ENCODE measurements around the gene ESYT1. TPM values are rescaled to one million over a fixed set of nuclear protein-coding genes. Genes with fewer than 3 reads are reported as not detected.

Gene ESYT1
- polyA plus RNA-seq, 1 experiment: 127 TPM

GRCh38 chr12:56129942-56130495 is 2.0 kb downstream of the ESYT1 start:
- H3K27me3 ChIP-seq (ENCODE audit: control insufficient read depth, insufficient read depth, low read length): no peaks in the 10 kb centered on the region
- H3K9me3 ChIP-seq (ENCODE audit: control insufficient read depth, insufficient read depth, low read length): no peaks in the 10 kb centered on the region; the same call in 1 of the 2 replicates
- peak overlapping the region; percentile 90 for H3K4me3 ChIP-seq (ENCODE audit: low read depth, low read length)
- CTCF ChIA-PET: interaction anchor here (1.7 kb wide), 1 partner anchor 59 kb away, joined by 4 read pairs; the partner anchor contains the start of gene SMARCC2
- POLR2A ChIA-PET: no interaction called here
- TF ChIP-seq, protein P1, sequence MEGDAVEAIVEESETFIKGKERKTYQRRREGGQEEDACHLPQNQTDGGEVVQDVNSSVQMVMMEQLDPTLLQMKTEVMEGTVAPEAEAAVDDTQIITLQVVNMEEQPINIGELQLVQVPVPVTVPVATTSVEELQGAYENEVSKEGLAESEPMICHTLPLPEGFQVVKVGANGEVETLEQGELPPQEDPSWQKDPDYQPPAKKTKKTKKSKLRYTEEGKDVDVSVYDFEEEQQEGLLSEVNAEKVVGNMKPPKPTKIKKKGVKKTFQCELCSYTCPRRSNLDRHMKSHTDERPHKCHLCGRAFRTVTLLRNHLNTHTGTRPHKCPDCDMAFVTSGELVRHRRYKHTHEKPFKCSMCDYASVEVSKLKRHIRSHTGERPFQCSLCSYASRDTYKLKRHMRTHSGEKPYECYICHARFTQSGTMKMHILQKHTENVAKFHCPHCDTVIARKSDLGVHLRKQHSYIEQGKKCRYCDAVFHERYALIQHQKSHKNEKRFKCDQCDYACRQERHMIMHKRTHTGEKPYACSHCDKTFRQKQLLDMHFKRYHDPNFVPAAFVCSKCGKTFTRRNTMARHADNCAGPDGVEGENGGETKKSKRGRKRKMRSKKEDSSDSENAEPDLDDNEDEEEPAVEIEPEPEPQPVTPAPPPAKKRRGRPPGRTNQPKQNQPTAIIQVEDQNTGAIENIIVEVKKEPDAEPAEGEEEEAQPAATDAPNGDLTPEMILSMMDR (IDR thresholded peaks at IDR 0.05; ENCODE audit: low read depth, low read length): no peak
- no peak for DNase-seq (ENCODE audit: low read depth, low spot score)
- no peak overlapping the region for H3K27ac ChIP-seq (ENCODE audit: low read depth, low read length)

DNA sequence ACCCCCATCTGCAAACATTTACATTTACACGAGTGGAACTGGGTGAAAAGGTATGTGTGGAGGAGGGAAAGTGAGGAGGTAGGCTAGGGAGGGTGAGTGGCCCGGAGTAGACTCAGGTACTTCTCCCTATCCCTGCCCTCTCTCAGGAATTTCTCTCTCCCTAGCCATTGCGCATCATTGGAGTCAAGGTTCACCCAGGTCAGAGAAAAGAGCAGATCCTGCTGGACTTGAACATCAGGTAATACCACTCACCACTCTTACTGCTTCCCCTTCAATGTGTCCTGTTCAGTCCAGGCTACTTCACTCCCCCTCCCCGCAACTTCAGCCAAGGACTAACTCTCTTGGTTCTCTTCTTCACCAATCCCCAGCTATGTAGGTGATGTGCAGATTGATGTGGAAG is 2.8 kb downstream of the ESYT1 start:
- no peaks in the 10 kb centered on the region for H3K27me3 ChIP-seq (ENCODE audit: control insufficient read depth, insufficient read depth, low read length)
- H3K4me3 ChIP-seq (ENCODE audit: low read depth, low read length): no peak overlapping the region
- H3K9me3 ChIP-seq (ENCODE audit: control insufficient read depth, insufficient read depth, low read length): no peaks in the 10 kb centered on the region; the same call in 1 of the 2 replicates
- DNase-seq (ENCODE audit: low read depth, low spot score): no peak
- TF ChIP-seq, protein P1 (IDR thresholded peaks at IDR 0.05; ENCODE audit: low read depth, low read length): no peak
- no peak overlapping the region for H3K27ac ChIP-seq (ENCODE audit: low read depth, low read length)
- ChIA-PET CTCF (no interaction called here), POLR2A (no interaction called here)

- ChIA-PET CTCF (no interaction called here), POLR2A (no interaction called here)
- TF ChIP-seq, protein P1 (IDR thresholded peaks at IDR 0.05; ENCODE audit: low read depth, low read length): no peak
These were observed 6.8 kb downstream of the ESYT1 start for GRCh38 chr12:56134897-56135296.

GRCh38 chr12:56137853-56138571 is 9.9 kb downstream of the ESYT1 start:
- H3K27ac ChIP-seq (ENCODE audit: low read depth, low read length): no peak overlapping the region
- no peak overlapping the region for H3K4me3 ChIP-seq (ENCODE audit: low read depth, low read length)
- TF ChIP-seq, protein P1 (IDR thresholded peaks at IDR 0.05; ENCODE audit: low read depth, low read length): no peak
- ChIA-PET CTCF (interaction anchor here (1.6 kb wide), 1 partner anchor 20 kb away, joined by 3 read pairs; the partner anchor contains the start of gene ZC3H10), POLR2A (no interaction called here)
- no peaks in the 10 kb centered on the region for H3K27me3 ChIP-seq (ENCODE audit: control insufficient read depth, insufficient read depth, low read length)
- no peak for DNase-seq (ENCODE audit: low read depth, low spot score)
- no peaks in the 10 kb centered on the region for H3K9me3 ChIP-seq (ENCODE audit: control insufficient read depth, insufficient read depth, low read length)

More at GRCh38 chr12:56134897-56135296, 6.8 kb downstream of the ESYT1 start:
- Histone ChIP-seq H3K27me3 (ENCODE audit: control insufficient read depth, insufficient read depth, low read length) (no peaks in the 10 kb centered on the region), H3K4me3 (ENCODE audit: low read depth, low read length) (no peak overlapping the region), H3K27ac (ENCODE audit: low read depth, low read length) (no peak overlapping the region), H3K9me3 (ENCODE audit: control insufficient read depth, insufficient read depth, low read length) (no peaks in the 10 kb centered on the region)
- DNase-seq (ENCODE audit: low read depth, low spot score): no peak
